ENCODE data around the gene STARD5.
A peak's percentile ranks its signal among the peaks of the same experiment; 100 is the strongest.

The STARD5 gene

DNA sequence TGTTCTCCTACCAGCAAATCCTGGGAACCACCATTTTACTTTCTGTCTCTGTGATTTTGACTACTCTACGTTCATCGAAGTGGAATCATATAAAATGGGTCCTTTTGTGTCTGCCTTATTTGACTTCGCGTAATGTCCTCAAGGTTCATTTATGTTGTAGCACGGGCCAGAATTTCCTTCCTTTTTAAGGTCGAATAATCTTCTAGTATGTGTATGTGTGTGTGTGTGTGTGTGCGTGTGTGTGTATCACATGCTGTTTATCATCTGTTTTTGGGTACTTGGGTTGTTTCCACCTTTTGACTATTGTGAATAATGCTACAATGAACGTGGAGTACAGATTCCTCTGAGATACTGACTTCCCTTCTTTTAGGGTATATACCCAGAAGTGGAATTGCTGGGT, 35.3 kb downstream of the STARD5 start:
- DNase-seq, result no peak

DNA sequence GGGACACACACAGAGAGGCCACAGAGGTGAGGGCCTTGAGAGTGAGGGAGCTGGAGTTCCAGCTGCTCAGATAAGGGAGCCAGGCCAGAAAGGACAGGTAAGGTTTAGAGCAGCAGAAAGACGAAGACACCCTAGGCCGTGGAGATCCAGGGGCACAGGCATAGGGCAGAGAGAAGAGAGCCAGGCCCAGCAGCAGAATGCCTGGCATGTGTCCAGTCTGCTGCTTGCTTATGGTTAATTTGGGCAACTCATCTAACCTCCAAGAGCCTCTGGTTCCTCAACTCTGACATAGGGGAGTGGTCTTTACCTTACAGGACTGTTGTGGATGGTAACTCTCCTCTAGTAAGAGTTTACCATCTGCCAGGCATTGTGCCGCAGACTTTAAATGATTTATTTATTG, 35.9 kb downstream of the STARD5 start:
- DNase-seq, result no peak

DNA sequence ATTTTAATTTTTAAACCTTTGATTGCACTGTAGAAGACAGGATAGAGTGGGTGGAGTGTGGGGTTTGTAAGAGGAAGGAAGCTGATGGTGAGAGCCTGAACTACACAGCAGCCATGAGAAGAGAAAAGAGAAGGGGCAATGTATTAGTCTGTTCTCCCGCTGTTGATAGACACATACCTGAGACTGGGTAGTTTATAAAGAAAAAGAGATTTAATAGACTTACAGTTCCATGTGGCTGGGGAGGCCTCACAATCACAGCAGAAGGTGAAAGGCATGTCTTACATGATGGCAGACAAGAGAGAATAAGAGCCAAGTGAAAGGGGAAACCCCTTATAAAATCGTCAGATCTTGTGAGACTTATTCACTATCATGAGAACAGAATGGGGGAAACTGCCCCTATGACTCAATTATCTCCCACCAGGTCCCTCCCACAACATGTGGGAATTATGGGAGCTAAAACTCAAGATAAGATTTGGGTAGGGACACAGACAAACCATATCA, 37.3 kb downstream of the STARD5 start:
- peak; percentile 47 for DNase-seq

DNA sequence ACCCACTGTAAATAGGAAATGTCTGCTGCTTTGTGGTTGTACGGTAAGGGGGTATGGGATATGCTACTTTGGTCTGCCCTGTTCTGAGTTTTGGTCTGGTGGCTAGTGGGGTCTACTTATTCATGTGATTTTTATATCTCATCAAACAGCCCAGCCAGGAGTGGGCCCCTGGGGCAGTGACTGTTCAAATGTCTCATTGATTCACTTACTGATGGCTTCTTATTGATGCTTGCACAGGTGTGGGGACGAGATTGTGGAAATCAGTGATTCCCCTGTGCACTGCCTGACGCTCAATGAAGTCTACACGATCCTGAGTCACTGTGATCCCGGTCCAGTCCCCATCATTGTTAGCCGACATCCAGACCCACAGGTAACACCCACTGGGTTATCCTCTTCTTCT, 38.5 kb downstream of the STARD5 start:
- DNase-seq, result no peak

DNA sequence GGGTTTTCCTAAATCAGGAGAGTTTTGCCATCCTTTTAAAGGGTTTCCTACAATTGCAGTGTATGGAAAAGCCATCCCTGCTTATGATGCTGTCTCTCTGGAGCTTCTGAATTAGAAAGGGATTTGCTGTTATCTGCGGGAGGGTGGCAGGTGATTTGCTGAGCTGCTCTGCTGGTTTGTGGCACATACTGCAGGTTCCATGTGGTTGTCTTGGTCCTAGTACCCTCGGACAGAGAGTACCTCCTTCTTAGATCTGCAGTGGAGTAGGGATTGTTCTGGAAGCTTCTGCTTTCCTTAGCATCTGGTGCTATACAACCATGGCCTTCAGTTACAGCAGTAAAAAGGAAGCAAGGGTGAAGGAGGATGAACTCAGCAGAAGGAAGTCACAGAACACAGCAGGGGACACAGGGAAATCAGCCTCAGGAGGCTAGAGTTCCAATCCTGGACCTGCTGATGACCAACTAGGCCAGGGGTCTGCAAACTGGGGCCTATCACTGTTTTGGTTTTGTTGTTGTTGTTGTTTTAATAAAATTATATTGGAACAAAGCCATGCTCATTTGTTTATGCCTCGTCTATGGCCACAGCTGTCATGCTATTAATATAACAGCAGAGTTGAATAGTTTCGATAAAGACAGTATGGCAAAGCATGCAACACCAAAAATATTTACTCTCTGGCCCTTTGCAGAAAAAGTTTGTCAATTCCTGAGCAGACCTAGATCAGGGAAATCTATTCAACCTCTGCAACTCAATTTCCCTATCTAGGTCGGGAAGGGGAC, 39.5 kb downstream of the STARD5 start:
- no peak for DNase-seq

DNA sequence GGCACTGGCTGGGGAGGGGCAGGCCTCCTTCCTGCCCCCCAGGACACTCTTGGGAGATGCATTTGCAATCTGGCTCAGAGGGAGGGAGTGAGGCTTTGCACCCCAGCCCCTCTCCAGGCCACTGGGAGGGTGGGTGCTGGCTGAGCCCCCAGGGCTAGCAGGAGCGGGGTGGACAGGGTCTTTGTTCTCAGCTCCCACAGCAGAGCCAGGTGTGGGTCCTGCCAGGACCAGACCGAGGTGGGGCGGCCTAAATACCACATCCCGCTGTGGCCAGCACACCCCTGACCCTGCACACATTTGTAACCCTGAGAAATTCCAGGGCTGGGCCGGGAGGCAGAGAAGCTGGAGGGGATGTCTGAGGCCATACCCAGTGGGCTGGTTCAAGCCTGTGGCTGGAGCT, 41.0 kb downstream of the STARD5 start:
- DNase-seq, result no peak

DNA sequence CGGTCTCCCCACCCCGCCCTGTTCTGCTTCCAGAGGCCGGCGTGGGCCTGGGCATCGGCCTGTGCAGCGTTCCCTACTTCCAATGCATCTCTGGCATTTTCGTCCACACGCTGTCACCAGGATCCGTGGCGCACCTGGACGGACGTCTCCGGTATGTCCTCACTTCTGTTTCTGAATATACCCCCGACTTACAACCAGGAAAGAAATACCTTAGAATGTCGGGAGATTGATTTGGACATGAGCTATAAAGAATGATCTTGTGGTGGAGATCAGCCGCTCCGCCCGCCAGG, 41.4 kb downstream of the STARD5 start:
- no peak for DNase-seq

DNA sequence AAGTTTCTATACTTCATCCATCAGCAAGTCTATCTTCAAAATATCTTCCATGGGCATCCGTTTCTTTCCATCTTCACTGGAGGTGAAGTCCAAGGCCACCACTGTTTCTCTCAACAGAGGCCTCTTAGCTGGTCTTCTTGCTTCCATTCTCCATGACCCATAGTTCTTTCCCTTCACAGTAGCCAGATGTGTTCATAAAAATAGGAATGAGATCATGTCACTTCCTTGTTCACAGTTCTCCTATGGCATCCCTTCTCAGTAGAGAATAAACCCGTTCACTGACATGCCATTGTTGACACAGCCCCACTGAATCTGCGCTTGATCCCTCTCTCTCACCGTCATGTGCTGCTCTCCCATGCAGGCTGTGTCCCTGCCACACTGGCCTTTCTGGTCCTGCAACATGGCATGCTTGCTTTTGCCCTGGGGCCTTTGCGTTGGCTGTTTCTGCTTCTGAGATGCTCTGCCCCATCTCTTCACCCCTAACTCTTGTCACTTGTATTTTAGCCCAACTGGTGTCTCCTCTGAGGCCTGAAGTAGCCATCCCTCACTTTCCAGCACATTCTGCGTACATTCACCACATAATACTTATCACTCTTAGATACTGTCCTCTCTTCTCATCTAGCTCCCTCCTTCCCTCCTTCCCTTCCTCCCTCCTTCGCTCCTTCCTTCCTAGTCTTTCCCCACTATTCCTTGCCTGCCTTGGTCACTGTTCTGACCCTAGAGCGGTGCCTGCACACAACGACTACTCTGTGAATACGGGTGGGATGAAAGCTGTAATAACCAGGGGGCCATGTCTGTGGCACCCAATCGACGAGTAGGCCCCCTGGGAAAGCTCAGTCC, 42.0 kb downstream of the STARD5 start:
- no peak for DNase-seq

DNA sequence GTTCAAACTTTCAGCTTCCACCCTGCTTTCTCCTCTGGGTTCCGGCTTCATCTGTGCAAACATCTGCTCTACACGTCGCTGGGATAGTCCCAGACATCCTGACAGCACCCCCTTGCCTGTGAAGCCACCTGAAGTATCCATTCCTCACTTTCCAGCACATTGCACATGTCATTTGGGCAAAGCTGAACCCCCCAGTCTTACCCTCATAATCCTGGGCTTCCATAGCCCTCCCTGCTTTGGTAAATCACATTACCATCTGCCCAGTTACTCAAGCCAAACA, 42.5 kb downstream of the STARD5 start:
- DNase-seq, result no peak

DNA sequence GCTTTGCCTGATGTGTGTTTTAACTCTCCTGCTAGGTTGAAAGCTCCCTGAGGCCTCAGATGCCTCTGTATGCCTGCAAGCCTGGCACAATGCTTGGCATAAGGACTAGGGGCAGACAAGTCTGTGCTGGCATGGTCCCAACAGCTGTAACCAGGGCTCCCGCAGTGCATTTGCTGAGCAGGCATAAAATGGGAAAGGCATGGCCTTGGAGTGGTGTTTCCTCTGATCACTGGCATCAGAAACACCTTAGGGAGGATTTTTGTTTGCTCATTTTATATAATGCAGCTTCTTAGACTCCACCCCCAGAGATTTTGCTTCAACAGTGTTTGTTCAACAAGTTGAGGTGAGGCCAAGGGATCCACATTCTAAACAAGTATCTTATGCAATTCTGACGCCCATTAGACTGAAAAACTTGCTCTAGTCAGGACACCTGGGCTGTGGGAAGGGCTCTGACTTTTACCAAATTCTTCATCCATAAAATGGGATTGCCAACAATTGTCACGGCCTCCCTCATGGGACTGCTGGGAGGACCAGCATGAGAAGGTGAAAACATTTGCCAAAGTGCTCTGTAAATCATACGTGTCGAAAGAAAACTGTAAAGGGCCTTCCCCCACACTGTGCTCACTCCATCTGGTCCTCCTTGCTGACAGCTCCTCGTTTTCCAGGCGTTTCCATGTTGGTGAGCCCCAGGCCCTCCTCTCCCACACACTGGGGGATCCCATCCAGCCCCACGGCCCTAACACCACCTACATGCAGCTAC, 43.1 kb downstream of the STARD5 start:
- DNase-seq, result no peak

DNA sequence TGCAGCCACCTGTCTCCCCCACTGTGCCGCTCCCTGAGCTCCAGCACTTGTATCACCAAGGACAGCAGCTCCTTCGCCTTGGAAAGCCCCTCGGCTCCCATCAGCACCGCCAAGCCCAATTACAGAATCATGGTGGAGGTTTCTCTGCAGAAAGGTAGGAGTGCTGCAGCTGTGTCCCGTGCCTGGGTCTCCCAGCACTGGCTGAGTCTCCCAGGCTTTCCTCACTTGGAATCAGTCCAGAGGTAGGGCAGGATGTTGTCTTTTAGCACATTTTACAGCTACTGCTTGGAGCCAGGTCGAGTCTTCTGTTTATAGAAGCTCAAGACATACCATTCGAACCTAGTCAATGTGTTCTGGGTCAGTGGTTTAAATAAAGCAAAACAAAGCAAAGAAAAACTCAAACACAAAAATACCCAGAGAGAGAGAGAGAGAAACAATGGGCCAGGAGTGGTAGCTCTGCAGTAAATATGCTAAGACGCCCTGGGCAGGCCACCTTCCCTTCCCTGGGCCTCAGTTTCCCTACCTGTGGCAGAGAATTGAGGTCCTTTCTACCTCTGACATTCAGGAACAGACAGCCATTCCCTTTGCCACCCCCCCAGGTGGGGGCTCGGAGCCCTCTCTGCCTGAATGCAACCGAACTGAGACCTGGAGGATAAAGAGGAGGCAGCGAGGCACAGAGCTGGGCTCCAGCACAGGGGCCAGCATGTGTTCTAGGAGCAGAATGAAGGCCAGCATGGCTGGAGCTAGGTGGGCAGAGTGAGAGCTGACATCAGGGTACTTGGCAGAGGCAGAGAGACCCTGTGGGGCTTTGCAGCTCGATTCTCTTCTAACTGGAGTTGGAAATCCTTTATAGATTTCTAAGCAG, 44.1 kb downstream of the STARD5 start:
- DNase-seq, result no peak

DNA sequence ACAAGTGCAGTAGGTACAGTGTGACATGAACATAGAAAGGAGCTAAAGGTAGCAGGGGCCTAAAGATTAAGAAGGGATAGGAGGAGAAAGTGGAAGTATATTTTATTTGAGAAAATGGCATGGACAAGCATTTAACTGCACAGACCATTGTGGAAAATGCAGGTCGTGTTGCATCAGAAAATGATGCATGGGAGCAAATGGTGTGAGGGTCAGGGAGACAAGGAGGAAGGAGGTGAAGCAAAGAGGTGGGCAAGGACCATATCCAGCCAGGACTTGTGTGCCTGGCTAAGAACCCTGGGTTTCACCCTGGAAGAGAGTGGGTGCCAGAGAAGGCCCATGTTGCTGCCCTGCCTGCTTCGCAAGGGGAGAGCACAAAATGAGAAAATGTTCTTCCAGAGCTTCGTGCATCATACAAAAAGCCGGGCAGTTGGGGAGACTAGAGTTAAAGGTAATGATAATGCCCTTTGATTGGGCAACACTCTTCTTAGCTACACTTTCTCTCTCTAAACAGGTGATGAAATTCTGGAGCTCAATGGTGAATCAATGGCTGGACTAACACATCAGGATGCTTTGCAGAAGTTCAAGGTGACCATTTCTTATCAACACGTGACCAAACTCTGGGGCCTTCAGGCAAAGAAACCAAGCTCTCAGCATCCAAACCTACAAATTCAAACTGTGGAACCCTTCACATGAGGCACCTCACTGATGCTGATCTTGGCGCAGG, 45.5 kb downstream of the STARD5 start:
- DNase-seq, result no peak

DNA sequence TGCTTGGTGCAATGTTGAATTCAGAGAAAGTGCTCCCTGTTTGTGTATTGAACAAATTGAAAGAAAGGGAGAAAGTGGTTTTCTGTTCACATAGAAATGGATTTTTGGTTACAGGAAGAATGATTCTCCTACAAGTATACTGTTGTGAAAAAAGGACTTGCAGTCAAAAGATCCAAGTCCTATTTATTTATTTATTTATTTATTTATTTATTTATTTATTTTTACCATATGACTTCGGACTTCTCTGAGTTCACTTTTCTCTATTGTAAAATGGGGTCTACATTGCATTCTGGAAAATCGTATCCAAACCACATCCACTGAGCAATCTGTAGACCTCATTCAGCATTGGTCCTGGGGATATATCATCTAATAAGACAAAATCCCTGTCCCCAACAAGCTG, 46.1 kb downstream of the STARD5 start:
- DNase-seq, result no peak

DNA sequence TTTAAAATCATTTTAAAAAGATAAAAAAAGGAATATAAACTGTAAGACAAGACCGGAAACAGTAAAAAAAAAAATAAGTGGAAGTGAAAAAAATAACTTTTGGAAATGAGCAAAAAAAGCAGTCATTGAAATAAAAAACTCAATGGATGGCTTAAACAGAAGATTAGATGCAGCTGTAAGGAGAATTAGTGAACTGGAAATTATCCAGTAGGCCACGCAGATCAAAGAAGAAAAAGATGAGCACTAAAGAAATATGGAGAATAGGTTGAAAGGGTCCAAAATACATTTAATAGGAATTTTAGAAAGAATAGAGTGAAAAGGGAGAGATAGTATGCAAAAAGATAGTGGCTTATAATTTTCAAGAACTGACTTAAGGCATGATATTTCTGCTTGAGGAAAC, 47.0 kb downstream of the STARD5 start:
- no peak for DNase-seq

DNA sequence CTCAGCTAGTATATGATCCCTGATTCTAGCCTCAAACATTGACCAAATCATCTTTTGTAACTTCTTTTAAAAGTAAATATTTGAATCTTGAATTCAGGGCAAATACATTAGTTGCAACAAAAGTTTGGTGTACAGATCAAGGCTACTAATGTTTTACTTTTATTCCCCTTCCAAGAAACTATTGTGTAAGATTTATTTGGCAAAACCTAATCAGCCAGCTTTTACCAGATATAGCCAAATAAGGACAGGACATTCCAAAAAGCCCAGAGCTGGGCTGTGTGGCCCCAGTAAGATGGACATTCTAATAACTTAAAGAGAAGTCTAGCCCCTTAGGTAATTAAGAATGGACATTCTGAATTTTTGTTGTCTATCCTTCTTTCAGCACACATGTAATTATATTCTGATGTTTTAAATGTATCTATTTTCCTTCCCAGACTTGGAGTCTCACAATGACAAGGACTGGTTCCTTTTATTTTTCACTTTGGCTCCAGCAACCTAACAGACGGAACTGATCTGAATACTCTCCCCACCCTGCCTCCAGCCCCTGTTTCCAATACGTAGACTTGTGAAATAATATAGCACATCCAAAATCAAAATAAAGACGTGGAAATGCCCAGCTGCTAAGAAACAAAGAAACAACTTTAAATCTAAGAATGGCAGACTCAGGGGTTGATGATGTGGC, 48.1 kb downstream of the STARD5 start:
- no peak for DNase-seq

DNA sequence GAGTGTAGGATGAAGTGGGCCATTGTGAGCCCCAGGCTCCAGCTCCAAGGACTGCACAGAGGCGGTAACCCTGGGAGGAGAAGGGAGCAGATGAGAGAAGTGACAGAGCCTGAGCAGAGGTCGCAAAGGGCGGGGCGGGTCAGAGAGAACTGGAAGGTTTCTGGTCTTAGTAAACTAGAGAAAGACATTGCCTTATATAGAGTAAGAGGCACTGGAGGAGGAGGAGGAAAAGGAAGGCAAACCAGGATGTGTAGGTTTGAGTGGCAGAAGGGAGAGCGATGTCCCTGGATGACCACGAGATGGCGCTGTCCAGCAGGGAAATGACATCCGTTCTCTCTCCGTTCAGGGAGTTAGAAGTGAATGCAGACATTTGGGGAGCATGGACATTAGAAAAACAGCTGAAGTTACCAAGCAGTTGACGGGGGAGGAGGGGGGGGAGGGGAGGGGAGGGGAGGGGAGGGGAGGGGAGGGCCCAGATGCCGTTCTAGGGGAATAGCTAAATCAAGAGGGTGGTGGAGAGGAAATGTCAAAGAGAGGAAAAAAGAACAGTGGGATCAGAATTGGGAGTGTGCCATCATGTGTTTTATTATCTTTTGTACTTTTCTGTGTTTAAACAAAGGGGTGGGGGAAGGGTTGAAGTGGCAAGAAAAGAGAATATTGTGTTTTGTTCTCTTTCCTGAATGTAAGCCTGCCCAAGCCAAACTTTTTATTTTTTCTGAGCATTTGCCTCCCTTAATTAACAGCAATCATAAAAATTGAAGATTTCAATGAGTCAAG, 48.8 kb downstream of the STARD5 start:
- DNase-seq, result peak; percentile 83

DNA sequence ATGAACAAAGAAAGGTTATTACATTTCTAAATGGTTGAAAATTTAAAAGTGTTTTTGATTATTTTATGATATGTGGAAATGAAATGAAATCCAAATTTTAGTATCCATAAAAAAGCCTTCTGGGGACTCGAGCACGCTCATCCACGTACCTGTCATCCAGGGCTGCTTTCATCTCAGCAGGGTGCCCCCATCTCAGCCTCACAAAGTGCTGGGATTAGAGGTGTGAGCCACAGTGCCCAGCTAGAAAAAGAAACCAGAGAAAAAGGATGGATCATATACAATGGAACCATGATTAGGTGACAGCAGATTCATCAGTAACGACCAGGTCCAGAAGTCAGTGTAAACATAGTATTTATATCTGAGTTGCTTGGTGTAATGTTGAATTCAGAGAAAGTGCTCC, 49.7 kb downstream of the STARD5 start:
- DNase-seq, result no peak

DNA sequence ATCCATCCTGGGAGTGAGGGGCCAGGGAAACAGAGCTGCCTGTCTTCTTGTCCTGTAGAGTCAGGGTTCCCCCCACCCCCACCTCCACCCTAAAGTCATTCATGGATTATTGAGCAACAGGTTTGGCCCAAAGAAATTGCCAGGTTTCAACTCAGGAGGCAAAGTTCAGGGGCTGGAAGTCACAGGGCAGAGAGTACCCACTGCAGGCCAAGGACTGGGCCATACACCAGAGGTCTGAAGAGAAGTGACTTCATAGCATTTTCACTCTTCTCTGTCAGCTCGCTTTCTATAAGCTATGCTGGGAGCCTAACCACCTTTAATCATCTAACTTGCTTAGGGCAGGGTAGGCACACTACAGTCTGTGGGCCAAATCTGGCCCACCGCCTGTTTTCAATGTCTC, 50.1 kb downstream of the STARD5 start:
- DNase-seq, result no peak

DNA sequence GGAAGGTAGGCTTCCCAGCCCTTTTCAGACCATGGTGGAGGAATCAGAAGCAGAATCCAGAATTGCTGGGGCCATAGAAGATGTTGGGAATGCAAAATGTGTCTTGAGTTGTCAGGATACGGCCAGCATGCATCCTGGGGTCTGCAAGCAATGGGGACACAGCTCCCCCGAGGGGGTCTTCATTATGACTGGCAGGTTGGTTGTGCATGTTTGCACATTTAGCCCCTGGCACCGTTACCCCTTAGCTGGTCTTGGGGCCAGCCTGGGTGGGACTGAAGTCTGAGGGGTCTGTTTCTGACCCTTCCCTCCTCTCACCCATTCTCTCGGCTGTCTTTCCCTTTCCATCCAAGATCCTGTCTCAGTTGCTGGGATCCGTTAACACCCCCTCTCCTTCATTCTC, 50.7 kb downstream of the STARD5 start:
- DNase-seq, result no peak

DNA sequence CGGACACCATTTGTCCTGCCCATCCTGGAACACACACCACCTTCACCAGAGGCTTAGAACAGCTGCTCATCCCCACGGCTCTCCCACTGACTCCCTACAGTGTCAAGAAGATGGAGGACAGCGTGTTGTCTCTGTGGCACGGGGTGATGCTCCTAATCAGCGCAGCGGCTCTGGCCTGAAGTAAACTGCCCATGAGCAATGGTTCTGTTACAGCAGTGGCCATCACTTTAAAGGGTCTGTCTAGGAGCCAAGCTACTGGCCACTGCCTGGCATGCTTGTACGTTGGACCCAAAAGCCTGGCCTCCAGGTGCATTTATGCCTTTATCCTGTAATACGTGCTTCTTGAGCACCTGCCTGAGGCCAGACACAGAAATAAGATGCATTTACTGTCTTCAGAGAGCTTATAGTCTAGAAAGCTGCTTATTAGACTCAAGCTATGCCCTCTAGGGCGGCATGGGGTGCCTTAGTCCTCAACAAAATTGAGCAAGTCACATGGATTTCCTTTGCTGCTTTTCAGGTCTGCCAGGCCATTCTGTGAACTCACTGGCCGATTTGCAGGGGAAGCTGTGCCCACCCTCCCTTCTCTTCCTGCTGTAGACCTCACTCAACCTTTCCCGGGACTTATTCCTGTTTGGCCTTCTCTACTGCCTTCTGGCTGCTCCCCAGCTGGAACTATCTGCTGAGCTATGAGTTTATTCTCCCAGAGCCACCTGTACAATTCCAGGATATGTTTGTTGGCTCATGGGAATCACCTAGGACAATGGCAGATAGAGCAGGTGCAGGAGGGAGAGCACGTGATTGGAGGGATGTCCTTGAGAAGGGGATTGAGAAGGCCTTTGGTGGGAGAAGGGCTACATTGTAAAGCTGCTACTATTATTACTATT, 51.9 kb downstream of the STARD5 start:
- no peak for DNase-seq

All from CD4-positive, alpha-beta T cell treated with Interleukin-10 for 1 hour (primary cell).